ENCODE measurements around the gene RRAGC.
A peak's percentile ranks its signal among the peaks of the same experiment; 100 is the strongest.

The RRAGC gene, protein sequence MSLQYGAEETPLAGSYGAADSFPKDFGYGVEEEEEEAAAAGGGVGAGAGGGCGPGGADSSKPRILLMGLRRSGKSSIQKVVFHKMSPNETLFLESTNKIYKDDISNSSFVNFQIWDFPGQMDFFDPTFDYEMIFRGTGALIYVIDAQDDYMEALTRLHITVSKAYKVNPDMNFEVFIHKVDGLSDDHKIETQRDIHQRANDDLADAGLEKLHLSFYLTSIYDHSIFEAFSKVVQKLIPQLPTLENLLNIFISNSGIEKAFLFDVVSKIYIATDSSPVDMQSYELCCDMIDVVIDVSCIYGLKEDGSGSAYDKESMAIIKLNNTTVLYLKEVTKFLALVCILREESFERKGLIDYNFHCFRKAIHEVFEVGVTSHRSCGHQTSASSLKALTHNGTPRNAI

DNA sequence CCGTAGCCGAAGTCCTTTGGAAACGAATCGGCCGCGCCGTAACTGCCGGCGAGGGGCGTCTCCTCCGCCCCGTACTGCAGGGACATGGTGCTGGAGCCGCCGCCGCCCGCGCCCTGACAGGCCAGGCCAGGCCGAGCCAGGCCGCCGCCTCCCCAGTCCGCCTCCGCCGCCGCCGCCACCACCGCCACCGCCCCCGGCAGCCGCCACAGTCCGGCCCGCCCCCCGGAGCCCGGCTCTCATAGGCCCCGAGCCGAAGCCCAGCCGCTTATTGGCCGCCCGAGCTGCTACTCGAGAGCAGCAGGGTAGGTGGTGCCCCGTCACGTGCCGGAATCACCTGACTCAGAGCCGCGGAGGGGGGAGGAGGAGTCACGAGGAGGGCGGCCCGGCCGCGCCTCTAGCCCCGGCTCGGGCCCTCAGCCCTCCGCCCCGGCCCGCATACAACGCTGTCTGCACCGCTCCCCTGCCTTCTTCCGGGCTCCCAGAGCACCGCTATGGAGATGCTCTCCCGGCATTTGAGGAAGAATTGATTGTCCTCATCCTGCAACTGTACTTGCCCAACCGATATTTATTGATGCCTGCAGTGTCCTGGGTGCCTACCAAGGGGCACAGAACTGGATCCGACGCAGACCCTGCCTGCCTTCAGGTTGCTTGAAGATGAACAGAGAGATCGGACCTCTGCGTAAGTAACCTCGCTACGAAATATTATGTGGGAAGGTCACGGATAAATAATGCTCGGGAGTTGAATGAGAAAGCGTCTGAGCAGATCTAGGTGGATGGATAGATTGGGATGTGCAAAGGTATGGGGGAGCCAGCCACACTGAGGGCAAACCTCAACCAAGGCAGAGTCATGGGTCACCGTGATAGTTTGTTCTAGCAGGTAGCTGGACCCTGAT is at the start of gene RRAGC:
Gene RRAGC, minus strand, starts transcription at position 212 of the 893 bp plus-strand sequence. Its CDS starts 126 bp downstream, at position 86.
- TF ChIP-seq ZFX (IDR thresholded peaks at IDR 0.05; ENCODE audit: borderline replicate concordance), result no peak
- TF ChIP-seq, protein P1, sequence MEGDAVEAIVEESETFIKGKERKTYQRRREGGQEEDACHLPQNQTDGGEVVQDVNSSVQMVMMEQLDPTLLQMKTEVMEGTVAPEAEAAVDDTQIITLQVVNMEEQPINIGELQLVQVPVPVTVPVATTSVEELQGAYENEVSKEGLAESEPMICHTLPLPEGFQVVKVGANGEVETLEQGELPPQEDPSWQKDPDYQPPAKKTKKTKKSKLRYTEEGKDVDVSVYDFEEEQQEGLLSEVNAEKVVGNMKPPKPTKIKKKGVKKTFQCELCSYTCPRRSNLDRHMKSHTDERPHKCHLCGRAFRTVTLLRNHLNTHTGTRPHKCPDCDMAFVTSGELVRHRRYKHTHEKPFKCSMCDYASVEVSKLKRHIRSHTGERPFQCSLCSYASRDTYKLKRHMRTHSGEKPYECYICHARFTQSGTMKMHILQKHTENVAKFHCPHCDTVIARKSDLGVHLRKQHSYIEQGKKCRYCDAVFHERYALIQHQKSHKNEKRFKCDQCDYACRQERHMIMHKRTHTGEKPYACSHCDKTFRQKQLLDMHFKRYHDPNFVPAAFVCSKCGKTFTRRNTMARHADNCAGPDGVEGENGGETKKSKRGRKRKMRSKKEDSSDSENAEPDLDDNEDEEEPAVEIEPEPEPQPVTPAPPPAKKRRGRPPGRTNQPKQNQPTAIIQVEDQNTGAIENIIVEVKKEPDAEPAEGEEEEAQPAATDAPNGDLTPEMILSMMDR (IDR thresholded peaks at IDR 0.05), result no peak
- H3K27ac ChIP-seq, result peak within 1 kb of the TSS; percentile 78

DNA sequence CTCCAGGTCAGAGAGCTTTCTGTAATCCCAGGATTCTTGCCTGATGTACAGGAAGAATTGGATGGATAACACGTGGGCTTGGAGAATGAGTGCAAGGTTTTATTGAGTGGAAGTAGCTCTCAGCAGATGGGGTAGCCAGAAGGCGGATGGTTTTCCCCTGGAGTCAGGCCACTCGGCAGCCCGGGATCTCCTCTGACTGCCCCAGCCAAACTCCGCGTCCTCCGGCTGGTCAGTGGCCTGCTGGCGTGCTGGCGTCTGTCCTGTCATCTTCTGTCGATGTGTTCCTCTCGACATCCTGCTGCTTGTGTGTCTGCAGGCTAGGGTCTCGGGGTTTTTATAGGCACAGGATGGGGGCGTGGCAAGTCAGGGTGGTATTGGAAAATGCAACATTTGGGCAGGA is 49.2 kb upstream of the RRAGC start:
- H3K27ac ChIP-seq, result no peak overlapping the region
- TF ChIP-seq, protein P1 (IDR thresholded peaks at IDR 0.05), result no peak
- TF ChIP-seq ZFX (IDR thresholded peaks at IDR 0.05; ENCODE audit: borderline replicate concordance), result no peak

DNA sequence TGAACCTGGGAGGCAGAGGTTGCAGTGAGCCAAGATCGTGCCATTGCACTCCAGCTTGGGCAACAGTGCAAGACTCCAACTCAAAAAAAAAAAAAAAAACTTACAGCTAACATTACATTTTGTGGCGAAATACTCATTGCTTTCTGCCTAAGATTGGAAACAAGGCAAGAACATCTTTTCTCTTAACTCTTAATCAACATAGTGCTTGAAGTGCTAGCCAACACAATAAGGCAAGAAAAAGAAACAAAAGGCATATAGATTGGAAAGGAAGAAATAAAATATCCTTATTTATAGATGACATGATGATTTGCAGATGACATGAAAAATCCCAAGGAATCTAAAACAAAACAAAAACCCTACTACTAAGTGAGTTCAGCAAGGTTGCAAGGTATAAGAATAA is 46.4 kb upstream of the RRAGC start:
- no peak overlapping the region for H3K27ac ChIP-seq
- TF ChIP-seq, protein P1 (IDR thresholded peaks at IDR 0.05), result no peak
- TF ChIP-seq ZFX (IDR thresholded peaks at IDR 0.05; ENCODE audit: borderline replicate concordance), result no peak

DNA sequence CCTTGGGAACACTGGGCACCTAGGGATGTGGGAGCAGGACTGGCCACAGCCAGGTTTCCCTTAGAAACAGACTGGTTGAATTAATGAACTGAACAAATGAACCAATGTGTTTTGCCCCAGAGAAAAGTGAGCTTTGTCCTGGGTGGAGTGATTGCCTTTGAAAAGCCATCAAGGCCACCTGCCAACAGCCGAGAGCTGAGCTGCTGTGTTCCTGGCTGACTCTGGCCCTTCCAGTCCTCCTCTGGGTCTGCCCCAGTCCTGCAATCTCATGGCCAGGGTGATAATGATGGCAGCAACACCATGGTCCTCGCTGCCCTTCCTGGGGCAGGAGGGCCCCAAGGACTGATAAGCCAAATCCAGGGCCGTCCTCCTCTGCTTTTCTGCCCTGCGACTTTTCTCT is 40.0 kb upstream of the RRAGC start:
- no peak overlapping the region for H3K27ac ChIP-seq
- TF ChIP-seq, protein P1 (IDR thresholded peaks at IDR 0.05), result no peak
- no peak for TF ChIP-seq ZFX (IDR thresholded peaks at IDR 0.05; ENCODE audit: borderline replicate concordance)

DNA sequence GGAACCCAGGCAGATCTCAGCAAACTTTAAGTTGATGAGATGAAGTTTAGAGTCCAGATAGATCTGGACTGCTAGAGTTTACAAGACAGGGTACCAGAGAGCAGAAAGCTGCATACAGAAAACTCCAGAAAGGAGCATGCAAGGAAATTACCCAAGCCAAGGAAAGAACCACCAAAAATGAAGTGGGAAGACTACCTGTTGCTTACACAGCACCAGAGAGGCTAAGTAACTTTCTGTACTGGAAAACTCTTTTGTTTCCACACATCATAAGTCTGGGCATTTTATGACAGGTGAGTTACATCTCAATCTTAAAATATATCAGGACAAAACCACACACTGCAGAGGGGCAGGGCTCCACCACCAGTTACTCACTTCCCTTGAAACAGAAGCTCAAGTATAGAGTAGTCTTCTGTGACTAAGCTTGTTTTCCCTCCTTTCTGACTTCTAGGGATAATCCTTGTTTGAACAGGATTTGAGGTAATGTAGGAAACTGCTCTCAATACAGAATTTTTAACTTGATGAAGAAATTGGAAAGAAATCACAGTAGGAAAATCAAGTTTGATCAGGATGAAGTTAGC is 39.2 kb upstream of the RRAGC start:
- no peak overlapping the region for H3K27ac ChIP-seq

DNA sequence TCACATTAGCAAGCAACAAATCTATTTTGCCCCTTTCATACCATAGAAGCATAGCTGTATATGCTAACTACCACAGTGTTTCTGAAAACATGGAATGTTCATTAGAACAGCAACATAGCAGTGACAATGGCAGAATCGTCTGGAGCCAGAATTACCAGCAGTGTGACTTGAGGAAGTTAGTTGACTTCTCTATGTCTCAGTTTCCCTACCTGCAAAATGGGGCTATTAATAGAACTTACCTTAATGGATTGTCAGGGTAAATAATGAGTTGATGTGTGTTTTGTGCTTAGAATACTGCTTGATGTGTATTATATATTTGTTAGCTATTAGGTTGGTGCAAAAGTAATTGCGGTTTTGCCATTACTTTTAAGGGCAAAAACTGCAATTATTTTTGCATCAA is 36.6 kb upstream of the RRAGC start:
- TF ChIP-seq ZFX (IDR thresholded peaks at IDR 0.05; ENCODE audit: borderline replicate concordance), result no peak
- TF ChIP-seq, protein P1 (IDR thresholded peaks at IDR 0.05), result no peak
- no peak overlapping the region for H3K27ac ChIP-seq

More for the DNA sequence above, 39.2 kb upstream of the RRAGC start:
- TF ChIP-seq, protein P1 (IDR thresholded peaks at IDR 0.05), result no peak
- TF ChIP-seq ZFX (IDR thresholded peaks at IDR 0.05; ENCODE audit: borderline replicate concordance), result no peak
